SIG-M5 treated with dmso at 0.1 percent for 504 hours (cell line): ENCODE results near the gene LBHD2.

Source experiments
- DNase-seq: peaks from one replicate; lab custom pipeline; 2025; ENCODE audit not compliant: unreplicated experiment; lab: John Stamatoyannopoulos, UW

The LBHD2 gene

GRCh38 chr14:103068351-103069073 is 15.5 kb upstream of the LBHD2 start:
- DNase-seq = no peak

DNA sequence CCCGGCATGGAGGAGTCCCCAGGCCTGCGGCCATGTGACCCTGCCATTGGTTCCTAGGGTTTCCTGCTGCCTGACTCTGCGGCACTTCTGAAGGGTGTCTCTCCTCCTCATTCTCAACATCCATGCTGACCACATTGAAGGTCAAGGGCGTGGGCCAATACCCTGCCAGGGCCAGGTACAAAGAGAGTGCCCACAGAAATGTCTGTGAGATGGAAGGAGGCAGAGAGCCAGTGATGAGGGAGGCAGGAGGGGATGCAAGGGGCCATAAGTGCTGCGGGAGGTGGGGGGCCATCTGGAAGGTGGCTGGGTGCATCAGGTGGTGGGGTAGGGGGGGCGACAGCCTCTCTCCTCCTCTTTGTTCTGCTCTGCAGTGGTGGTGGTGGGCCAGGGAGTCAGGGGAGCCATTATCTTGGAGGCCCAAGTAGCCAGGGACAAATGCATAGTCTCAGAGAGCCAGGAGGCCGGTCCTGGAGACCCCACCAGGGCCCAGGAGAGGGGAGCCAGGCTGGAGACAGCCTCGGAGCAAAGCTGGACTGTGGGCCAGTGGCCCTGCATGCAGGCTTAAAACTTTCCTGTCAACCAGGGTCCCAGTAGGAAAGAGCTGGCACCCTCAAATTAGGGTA is 13.6 kb upstream of the LBHD2 start:
- no peak for DNase-seq

DNA sequence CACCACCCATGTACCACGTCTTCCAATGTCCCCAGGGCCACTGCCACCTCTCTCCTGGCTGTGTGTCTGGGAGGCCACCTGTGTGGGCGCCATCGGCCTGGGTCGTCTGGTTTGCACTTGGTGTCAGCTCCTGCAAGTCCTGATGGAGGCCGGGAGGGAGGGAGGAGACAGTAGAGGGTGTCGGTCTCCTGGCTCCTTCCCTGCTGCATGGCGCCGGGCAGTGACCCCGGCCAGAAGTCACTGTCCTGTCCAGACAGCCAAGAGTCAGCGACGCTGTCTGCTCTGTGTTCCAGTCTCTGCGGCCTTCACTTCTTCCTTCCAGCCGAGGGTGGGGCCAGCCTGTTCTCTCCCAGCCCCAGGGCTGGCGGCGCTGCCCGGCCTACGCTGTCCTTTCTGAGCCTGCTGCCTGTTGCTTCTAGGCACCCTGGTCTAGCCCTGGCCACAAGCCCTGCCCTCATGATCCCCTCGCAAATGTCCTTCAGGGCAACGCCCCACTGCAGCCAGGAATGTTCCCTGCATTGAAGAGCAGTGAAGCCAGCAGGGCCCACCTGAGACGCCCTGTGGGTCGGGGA is 13.0 kb upstream of the LBHD2 start:
- DNase-seq = no peak

DNA sequence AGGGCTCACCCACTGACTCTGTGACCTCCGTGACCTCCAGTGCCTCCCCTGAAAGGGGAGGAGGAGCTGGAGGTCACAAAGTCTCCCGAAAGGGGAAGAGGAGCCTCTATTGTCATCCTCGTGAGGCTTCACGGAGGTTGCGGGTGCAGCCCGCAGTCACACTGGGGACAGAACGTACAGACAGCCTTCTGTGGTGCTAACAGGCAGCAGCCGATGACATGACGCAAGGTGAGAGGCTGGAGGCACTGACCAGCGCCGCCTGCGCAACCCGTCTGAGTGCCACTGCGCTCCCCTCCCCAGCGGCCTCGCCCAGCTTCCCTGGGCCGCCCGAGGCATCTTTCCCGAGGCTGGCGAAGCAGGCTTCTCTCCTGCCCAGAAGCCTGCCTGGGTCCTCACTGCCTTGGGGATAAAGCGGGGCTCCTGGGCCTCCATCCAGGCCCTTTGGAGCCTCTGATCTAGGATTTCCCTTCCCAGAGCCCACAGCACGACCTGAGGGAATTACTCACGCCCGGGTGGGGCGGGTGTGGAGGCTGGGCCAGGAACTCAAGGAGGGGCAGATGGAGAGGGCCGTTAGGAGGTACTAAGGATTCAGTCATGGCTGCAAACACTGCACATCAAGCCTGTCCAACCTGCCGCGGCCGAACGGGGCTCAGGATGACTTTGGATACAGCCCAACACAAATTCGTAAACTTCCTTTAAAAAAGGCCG is 12.3 kb upstream of the LBHD2 start:
- DNase-seq = peak; percentile 16

- no peak for DNase-seq
Measured at GRCh38 chr14:103072595-103073366, 11.2 kb upstream of the LBHD2 start.

DNA sequence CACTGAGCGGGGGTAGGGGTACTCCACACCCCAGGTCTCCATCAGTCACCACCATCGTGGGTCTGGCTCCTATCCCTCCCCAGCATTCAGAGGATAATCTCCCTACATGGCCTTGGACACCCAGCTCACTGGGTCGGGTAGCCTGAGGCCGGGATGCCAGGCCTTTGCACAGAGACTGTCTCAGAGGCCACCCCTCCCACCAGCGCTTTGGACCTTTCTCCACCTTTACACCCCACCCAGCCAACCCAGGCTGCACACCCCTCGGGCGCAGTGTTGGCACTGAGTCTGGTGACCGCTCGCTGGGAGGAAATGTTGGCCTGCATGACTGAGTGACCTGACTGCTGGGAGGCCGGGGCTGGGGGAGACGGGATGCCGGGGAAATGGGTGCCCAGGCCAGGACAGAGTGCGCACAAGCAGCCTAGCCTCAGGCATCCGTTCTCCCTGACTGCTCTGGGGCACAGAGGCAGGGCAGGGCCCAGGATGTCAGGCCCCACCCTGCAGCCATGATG is 10.6 kb upstream of the LBHD2 start:
- no peak for DNase-seq

DNA sequence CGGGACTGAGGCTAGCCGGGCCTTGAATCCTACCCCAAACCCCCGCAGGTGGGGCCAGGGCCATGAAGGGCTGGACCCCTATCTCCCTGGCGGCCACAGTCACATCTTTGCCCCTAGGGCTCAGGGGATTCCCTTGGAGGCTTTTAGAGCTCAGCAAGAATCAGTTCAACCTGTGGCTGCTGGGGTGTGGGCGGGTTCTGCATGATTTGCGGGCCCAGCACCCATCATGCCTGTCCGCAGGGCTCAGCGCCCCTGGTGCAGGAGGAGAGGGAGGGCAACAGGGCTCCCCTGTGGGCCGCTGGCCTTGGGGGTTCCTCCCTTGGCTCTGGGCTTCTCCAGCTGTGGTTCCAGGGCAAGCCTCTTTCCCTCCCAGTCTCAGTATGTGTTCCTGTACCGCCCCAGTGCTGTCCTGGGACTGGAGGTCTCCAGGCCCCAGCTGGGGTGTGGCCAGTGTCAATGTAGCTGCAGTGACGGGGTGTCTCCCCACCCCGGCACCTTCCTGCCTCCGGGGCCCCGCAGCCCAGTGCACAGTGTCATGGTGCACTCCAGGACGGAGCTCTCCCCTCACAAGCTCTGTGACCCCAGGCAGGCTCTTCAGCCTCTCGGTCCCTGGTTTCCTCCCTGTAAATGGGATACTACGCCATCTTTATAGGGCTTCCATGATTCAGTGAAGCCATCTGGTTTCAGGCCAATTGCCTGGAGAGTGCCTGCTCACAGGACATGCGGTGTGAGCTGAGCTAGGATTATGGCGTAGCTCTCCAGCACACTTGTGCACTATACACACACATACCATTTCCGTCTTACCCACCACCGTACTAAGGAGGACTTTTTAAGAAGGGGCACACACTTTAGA is 9.9 kb upstream of the LBHD2 start:
- no peak for DNase-seq

- no peak for DNase-seq
Measured at GRCh38 chr14:103074729-103075367, 9.2 kb upstream of the LBHD2 start.

DNA sequence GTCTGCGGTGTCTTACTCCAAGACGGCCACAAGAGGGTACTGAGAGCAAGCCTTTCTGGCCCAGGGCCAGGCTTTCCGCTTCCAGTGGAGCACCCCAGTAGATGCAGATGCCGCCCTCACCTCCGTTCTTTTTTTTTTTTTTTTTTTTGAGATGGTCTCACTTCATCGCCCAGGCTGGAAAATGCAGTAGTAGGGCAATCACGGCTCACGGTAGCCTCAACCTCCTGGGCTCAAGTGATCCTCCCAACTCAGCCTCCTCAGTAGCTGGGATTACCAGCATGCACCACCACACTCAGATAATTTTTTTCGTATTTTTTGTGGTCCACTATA is 5.6 kb upstream of the LBHD2 start:
- DNase-seq = peak; percentile 82

- no peak for DNase-seq
Measured at GRCh38 chr14:103078860-103079587, 5.0 kb upstream of the LBHD2 start.

GRCh38 chr14:103081951-103082350 is 2.1 kb upstream of the LBHD2 start:
- DNase-seq = no peak

DNA sequence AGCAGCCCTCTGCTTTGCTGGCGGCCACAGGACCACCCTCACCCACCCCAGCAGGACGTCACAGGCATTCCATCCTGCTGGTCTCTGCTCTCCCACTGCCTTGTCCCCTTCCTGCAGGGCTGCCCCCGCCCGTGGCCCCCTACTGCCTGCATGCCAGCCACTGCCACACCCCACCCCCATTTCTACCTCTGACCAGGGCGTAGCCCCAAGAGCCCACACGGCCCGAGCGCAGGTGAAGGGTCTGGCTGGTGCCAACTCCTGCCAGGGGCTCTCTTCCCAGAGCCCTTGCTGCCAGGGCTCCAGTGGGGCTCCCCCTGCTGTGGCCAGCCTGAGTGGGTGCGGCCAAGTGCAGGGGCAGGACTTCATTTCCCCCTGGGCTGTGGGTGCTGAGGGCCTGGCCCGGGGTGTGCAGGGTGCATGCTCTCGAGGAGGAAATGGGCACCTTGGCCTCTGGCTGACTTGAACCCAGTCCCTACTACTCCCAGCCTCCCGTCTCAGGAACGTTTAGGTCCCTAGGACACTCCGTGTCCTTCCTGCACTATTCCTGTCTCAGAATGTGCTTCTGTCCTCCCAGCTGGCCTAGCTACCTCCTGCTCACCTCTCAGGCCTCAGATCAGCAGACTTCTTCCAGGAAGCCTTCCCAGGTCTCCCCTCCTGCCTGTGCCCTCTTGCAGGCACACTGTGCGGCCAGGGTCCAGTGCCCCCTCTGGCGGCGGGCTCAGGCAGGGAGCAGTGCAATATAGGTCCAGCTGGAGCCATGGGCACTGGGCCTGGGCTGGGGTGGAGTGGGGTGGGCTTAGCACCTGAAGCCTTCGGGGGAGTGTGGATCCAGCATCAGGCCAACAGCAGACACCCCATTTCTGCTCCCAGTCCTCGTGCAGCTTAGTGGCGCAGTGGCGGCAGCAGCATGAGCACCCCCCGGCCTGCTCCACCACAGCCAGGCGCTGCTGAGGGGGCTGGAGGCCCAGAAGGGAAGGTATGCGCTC is 1.4 kb downstream of the LBHD2 start:
- DNase-seq = no peak

- no peak for DNase-seq
Measured at GRCh38 chr14:103086771-103087342, 2.8 kb downstream of the LBHD2 start.

GRCh38 chr14:103087343-103087835 is 3.4 kb downstream of the LBHD2 start:
- DNase-seq = no peak

DNA sequence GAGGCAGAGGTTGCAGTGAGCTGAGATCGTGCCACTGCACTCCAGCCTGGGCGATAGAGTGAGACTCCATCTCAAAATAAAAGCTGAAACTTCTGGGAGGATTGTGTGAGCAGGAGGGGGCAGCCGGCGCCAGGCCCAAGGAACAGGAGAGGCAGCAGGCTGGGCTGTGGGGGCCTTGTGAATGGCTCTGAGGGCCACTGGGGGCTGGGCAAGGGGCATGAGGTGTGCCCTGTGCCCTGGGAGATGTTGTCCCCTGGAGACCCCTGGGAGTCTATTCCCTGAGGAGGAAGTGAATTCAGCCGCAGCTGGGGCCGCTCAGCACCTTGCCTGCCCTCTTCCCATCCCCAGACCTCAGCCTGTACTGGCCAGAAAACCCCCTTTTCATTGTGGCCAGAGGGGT is 4.9 kb downstream of the LBHD2 start:
- DNase-seq = no peak

GRCh38 chr14:103089386-103090335 is 5.7 kb downstream of the LBHD2 start:
- no peak for DNase-seq
